Measurements from ENCODE around the gene HNRNPD. TPM values are rescaled to one million over a fixed set of nuclear protein-coding genes. Genes with fewer than 3 reads are reported as not detected.
"Not testable (repeated sequence)": the region's sequence is repeated elsewhere in the genome, so short reads cannot be mapped to it uniquely, and the experiment has no call there.

HNRNPD gene
- total and polyA plus RNA-seq, 2 donors (not counting 1 experiment from before 2014, with no cell fraction given): 24.1 to 58.6 TPM

- Histone ChIP-seq H2AFZ (ENCODE audit: low read length) (no peak overlapping the region), H3K4me1 (ENCODE audit: control insufficient read depth, extremely low read depth, insufficient read depth, low read length) (no peaks in the 10 kb centered on the region), H3K27ac (ENCODE audit: insufficient read depth, low read length) (no peak overlapping the region), H3K9ac (ENCODE audit: insufficient read depth, low read length) (no peak overlapping the region), H3K27me3 (ENCODE audit: control insufficient read depth, insufficient read depth, low read length) (no peaks in the 10 kb centered on the region), H3K4me2 (ENCODE audit: extremely low read depth, insufficient read depth, low read length) (no peak overlapping the region), H3K9me3 (ENCODE audit: control insufficient read depth, insufficient read depth, low read depth, low read length) (no peaks in the 10 kb centered on the region), H4K20me1 (ENCODE audit: control insufficient read depth, extremely low read depth, insufficient read depth, low read length) (no peaks in the 10 kb centered on the region), H3K79me2 (ENCODE audit: control insufficient read depth, insufficient read depth, low read length) (no peaks in the 10 kb centered on the region), H3K36me3 (ENCODE audit: control insufficient read depth, insufficient read depth, low read length) (no peaks in the 10 kb centered on the region), H3K4me3 (replicated peaks in 1 of 4; ENCODE audit: control extremely low read depth in 1 of 4, insufficient read depth in 1 of 4, low read depth in 3 of 4, low read length in 4 of 4) (no peak overlapping the region)
- no peak for DNase-seq (ENCODE audit: low read depth in 2 of 2)
- TF ChIP-seq EZH2 (IDR thresholded peaks at IDR 0.05; ENCODE audit: low read length, missing control alignments) (no peak), CTCF (conservative IDR thresholded peaks at IDR 0.05 in 1 of 2, IDR thresholded peaks at IDR 0.05 in 1 of 2; ENCODE audit: low read depth in 1 of 2, low read length in 2 of 2) (no peak)
Observed at GRCh38 chr4:82335043-82335442, 38.7 kb downstream of the HNRNPD start.

GRCh38 chr4:82333641-82334040 lies 40.1 kb downstream of the HNRNPD start:
- not testable (repeated sequence) for H3K36me3 ChIP-seq (ENCODE audit: control insufficient read depth, insufficient read depth, low read length); H4K20me1 ChIP-seq (ENCODE audit: control insufficient read depth, extremely low read depth, insufficient read depth, low read length); H3K4me1 ChIP-seq (ENCODE audit: control insufficient read depth, extremely low read depth, insufficient read depth, low read length); H2AFZ ChIP-seq (ENCODE audit: low read length); H3K4me2 ChIP-seq (ENCODE audit: extremely low read depth, insufficient read depth, low read length); H3K27ac ChIP-seq (ENCODE audit: insufficient read depth, low read length); DNase-seq (ENCODE audit: low read depth in 2 of 2); H3K4me3 ChIP-seq (replicated peaks in 1 of 4; ENCODE audit: control extremely low read depth in 1 of 4, insufficient read depth in 1 of 4, low read depth in 3 of 4, low read length in 4 of 4); H3K79me2 ChIP-seq (ENCODE audit: control insufficient read depth, insufficient read depth, low read length); H3K9ac ChIP-seq (ENCODE audit: insufficient read depth, low read length); H3K9me3 ChIP-seq (ENCODE audit: control insufficient read depth, insufficient read depth, low read depth, low read length); H3K27me3 ChIP-seq (ENCODE audit: control insufficient read depth, insufficient read depth, low read length)

- Histone ChIP-seq H3K9me3 (ENCODE audit: control insufficient read depth, insufficient read depth, low read depth, low read length) (no peaks in the 10 kb centered on the region), H4K20me1 (ENCODE audit: control insufficient read depth, extremely low read depth, insufficient read depth, low read length) (no peaks in the 10 kb centered on the region), H2AFZ (ENCODE audit: low read length) (no peak overlapping the region), H3K4me3 (replicated peaks in 1 of 4; ENCODE audit: control extremely low read depth in 1 of 4, insufficient read depth in 1 of 4, low read depth in 3 of 4, low read length in 4 of 4) (no peak overlapping the region), H3K27ac (ENCODE audit: insufficient read depth, low read length) (no peak overlapping the region), H3K9ac (ENCODE audit: insufficient read depth, low read length) (no peak overlapping the region), H3K36me3 (ENCODE audit: control insufficient read depth, insufficient read depth, low read length) (no peaks in the 10 kb centered on the region), H3K79me2 (ENCODE audit: control insufficient read depth, insufficient read depth, low read length) (no peaks in the 10 kb centered on the region), H3K27me3 (ENCODE audit: control insufficient read depth, insufficient read depth, low read length) (no peaks in the 10 kb centered on the region), H3K4me1 (ENCODE audit: control insufficient read depth, extremely low read depth, insufficient read depth, low read length) (no peaks in the 10 kb centered on the region), H3K4me2 (ENCODE audit: extremely low read depth, insufficient read depth, low read length) (no peak overlapping the region)
- no peak for TF ChIP-seq CTCF (conservative IDR thresholded peaks at IDR 0.05 in 1 of 2, IDR thresholded peaks at IDR 0.05 in 1 of 2; ENCODE audit: low read depth in 1 of 2, low read length in 2 of 2)
- TF ChIP-seq EZH2 (IDR thresholded peaks at IDR 0.05; ENCODE audit: low read length, missing control alignments): no peak
- no peak for DNase-seq (ENCODE audit: low read depth in 2 of 2)
Observed at GRCh38 chr4:82331814-82332213, 42.0 kb downstream of the HNRNPD start.
